Progenitor cell of endocrine pancreas (in vitro differentiated cells): ENCODE results near the gene LPP. TPM values are rescaled to one million over a fixed set of nuclear protein-coding genes. Genes with fewer than 3 reads are reported as not detected.

Experiments used
- DNase-seq: peaks from one replicate; pipeline ENCODE4 v3.0.0; 2021; ENCODE audit warnings: low spot score; ENCODE audit not compliant: unreplicated experiment
- H3K27ac Mint-ChIP-seq: 2 replicates; pipeline ENCODE4 v1.8.0; 2021; ENCODE audit warnings: mild to moderate bottlenecking, moderate library complexity, mixed read lengths
- H3K27me3 Mint-ChIP-seq: 2 replicates; pipeline ENCODE4 v1.8.0; 2021; ENCODE audit warnings: mixed read lengths
- H3K36me3 Mint-ChIP-seq: 2 replicates; pipeline ENCODE4 v1.8.0; 2022; ENCODE audit warnings: mixed read lengths; ENCODE audit not compliant: insufficient read depth
- H3K4me1 Mint-ChIP-seq: 2 replicates; pipeline ENCODE4 v1.8.0; 2021; ENCODE audit warnings: low read depth, mixed read lengths
- H3K4me3 Mint-ChIP-seq: 2 replicates; pipeline ENCODE4 v1.8.0; 2021; ENCODE audit warnings: low read depth, mild to moderate bottlenecking, moderate library complexity, mixed read lengths
- H3K9me3 Mint-ChIP-seq: 2 replicates; pipeline ENCODE4 v1.8.0; 2021; ENCODE audit warnings: low read depth, mixed read lengths
- CTCF ChIP-seq: fragments of 200-600 bp; sonication (generic); IDR thresholded peaks from one replicate; pipeline ENCODE4 v1.5.0; 2021; ENCODE audit warnings: antibody characterized with exemption, mild to moderate bottlenecking; ENCODE audit not compliant: unreplicated experiment
- total RNA-seq: library from RNA; stranded (reverse); gene quantifications from 2 replicates; pipeline ENCODE4 v1.2.1, GENCODE V29; 2021

LPP gene
- total RNA-seq, 1 donor from 2014 or later: 131 TPM

GRCh38 chr3:188510366-188510765, 356.4 kb downstream of the LPP start:
- Mint-ChIP-seq H3K4me1 (peaks cover 5% of the 10 kb centered on the region), H3K27ac (peak overlapping the region; percentile 10), H3K36me3 (no peaks in the 10 kb centered on the region), H3K27me3 (no peaks in the 10 kb centered on the region), H3K9me3 (no peaks in the 10 kb centered on the region), H3K4me3 (no peak overlapping the region)
- no peak for DNase-seq
- no peak for TF ChIP-seq CTCF

GRCh38 chr3:188513662-188514328, 359.8 kb downstream of the LPP start:
- Mint-ChIP-seq H3K9me3 (no peaks in the 10 kb centered on the region), H3K36me3 (no peaks in the 10 kb centered on the region), H3K27me3 (no peaks in the 10 kb centered on the region), H3K4me1 (peaks cover 7% of the 10 kb centered on the region), H3K27ac (peak overlapping the region; percentile 23), H3K4me3 (no peak overlapping the region)
- no peak for TF ChIP-seq CTCF
- no peak for DNase-seq

GRCh38 chr3:188516515-188516914, 362.6 kb downstream of the LPP start:
- Mint-ChIP-seq H3K4me3 (no peak overlapping the region), H3K36me3 (no peaks in the 10 kb centered on the region), H3K4me1 (peaks cover 1% of the 10 kb centered on the region), H3K9me3 (no peaks in the 10 kb centered on the region), H3K27me3 (no peaks in the 10 kb centered on the region), H3K27ac (no peak overlapping the region)
- TF ChIP-seq CTCF: no peak
- no peak for DNase-seq

GRCh38 chr3:188518416-188518815, 364.5 kb downstream of the LPP start:
- no peak for DNase-seq
- no peaks in the 10 kb centered on the region for H3K9me3 Mint-ChIP-seq
- H3K36me3 Mint-ChIP-seq: no peaks in the 10 kb centered on the region
- no peak overlapping the region for H3K27ac Mint-ChIP-seq
- peaks cover 1% of the 10 kb centered on the region for H3K4me1 Mint-ChIP-seq
- H3K27me3 Mint-ChIP-seq: no peaks in the 10 kb centered on the region
- H3K4me3 Mint-ChIP-seq: no peak overlapping the region
- no peak for TF ChIP-seq CTCF

GRCh38 chr3:188518835-188519452, 365.0 kb downstream of the LPP start:
- Mint-ChIP-seq H3K36me3 (peaks cover 1% of the 10 kb centered on the region), H3K4me3 (no peak overlapping the region), H3K27ac (no peak overlapping the region), H3K4me1 (peaks cover 1% of the 10 kb centered on the region), H3K9me3 (no peaks in the 10 kb centered on the region), H3K27me3 (no peaks in the 10 kb centered on the region)
- DNase-seq: no peak
- no peak for TF ChIP-seq CTCF
